ENCODE measurements around the gene SLC1A7.

DNA sequence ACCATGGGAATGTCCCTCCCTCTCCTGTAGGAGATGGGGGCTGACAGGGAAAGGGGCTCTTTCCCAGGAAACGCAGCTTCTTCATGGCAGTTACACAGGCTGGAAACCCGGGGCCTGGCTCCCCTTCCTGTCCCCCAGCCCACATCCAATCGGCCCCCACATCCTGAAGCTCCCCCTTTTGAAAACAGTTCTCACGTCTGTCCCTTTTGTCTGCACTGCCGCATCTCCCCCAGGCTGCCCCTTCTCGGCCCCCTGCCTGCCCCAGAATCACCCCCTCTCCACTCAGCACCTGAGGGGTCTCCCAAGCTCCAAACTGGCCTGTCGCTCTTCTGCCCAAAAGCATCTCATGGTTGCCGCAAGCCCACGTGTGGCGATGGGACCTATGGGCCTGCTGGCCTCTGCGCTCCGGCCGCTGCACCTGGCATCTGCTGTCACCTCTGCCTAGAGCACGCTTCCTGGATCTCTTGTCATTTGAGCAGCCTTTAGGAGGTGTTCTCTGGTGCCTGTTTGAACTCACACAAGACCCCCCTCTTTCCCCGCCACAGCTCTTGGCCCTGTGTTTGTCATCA, 867 bp downstream of the SLC1A7 start:
- TF ChIP-seq POLR2A (IDR thresholded peaks at IDR 0.05) (no peak), POLR2AphosphoS5 (IDR thresholded peaks at IDR 0.05) (no peak)
- TF ChIP-seq, protein P1, sequence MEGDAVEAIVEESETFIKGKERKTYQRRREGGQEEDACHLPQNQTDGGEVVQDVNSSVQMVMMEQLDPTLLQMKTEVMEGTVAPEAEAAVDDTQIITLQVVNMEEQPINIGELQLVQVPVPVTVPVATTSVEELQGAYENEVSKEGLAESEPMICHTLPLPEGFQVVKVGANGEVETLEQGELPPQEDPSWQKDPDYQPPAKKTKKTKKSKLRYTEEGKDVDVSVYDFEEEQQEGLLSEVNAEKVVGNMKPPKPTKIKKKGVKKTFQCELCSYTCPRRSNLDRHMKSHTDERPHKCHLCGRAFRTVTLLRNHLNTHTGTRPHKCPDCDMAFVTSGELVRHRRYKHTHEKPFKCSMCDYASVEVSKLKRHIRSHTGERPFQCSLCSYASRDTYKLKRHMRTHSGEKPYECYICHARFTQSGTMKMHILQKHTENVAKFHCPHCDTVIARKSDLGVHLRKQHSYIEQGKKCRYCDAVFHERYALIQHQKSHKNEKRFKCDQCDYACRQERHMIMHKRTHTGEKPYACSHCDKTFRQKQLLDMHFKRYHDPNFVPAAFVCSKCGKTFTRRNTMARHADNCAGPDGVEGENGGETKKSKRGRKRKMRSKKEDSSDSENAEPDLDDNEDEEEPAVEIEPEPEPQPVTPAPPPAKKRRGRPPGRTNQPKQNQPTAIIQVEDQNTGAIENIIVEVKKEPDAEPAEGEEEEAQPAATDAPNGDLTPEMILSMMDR (IDR thresholded peaks at IDR 0.05): no peak

All from stomach (tissue), 4 donors.